UCSD-AML1 (cell line): ENCODE results near the gene LBH.

Experiments used
- DNase-seq: peaks from one replicate; lab custom pipeline; 2025; ENCODE audit not compliant: unreplicated experiment; lab: John Stamatoyannopoulos, UW

Gene LBH

DNA sequence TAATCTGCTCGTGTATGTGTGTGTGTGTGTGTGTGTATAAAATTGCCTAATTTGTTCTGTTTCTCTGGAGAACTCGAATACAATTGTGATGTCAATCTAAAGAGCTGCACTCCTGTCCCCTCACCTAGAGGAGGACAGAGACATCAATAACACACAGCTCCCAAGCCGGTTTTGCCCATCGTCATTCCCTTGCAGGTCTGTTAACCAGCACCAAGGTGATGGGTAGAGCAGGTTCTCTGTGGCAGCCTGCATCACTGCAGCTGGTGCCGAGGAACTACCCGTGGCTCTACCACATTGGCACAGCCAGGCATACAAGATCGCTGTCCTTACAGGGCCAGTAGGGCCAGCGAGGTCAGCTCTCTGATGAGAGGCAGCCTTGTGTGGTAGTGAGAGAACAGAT is 41.0 kb downstream of the LBH start:
- DNase-seq: no peak

DNA sequence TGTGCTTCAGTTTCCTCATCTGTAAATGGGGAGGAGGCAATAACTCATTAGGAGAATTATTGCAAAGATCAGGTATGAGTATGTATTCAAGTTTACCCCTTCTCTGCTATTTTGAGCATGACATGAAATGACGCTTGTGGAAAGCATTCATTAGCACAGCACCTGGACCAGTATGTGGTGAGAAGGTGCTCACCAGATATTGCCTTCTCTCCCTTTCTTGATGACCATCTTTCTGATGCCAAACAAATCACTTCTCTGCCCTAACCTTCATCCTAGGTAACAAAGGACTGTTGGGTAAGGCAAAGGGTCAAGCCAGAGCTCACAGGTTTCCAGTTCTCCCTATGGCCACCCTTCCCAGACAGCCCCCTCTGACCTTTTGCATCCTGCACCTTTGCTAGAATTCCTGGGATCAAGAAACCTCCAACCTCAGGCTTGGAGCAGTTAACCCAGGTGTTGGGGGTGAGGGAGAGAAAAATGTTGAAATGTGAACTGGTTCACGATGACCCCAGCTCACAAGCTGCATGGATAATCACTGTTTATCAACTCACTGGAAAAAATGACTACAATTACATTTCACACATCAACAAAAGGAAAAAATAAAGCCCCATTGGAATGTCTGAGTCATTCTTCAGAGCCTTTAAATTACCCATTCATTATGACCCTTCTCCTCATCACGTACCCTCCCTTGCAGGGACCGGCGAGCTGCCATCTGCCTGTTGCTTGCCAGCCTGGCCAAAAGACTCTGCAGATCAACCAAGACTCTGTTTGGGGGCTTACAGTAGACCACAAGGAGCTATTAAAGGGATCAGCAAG is 41.6 kb downstream of the LBH start:
- no peak for DNase-seq

DNA sequence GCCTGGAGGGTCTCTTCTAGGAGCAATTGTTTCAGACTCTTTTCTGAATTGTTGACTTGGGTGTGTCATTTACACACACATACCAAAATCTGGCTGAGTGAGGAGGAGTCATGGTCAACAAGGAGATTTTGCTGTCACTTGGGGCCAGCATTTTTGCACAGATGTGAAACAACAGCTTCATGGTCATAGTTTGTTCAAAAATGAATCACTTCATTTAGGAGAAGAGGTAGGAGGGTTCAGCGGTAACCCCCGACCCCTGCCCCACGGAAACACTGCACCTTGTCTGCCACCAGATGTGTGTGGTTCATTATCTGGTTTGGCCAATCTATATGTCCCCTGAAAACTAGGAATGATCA is 42.2 kb downstream of the LBH start:
- no peak for DNase-seq

- no peak for DNase-seq
Measured at GRCh38 chr2:30275256-30275655, 43.9 kb downstream of the LBH start.

DNA sequence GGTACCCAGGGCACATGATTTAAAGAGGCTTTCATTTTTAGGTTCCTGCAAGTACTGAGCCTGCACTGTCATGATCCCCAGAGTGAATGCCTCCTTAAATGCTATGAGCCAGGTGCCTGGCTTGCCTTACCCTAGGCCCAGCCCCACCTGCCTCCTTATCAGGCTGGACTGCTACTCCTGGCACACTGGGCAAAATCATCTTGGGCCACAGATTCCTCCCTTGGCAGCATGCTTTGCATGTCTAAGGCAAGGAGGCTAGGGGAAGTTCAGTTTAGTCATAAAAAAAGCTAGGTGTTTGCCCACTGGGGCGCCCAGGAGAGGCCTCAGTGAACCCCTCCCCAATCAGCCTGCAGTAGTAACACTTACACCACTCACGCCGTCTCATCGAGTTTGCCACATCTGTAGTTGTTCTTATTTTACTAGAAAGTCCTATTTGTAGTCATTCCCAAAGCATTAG is 45.1 kb downstream of the LBH start:
- no peak for DNase-seq

DNA sequence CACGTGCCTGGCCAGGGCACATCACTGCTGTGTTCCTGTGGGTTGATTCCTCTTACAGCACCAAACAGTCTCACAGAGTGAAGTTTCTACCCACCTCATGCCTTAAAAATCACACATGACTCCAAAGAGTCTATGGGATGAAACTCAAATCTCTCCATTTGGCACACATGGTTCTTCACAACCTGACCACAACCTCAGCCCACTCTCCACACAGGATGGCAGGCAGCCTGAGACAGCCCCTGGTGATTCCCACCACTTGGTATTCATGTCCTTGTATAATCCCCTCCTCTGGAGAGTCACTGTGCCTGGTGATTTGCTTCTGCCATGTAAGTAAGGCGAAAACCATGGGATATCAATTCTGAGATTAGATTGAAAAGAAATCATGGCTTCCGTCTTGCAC is 46.2 kb downstream of the LBH start:
- DNase-seq: no peak

GRCh38 chr2:30278419-30278818 is 47.1 kb downstream of the LBH start:
- DNase-seq: no peak

GRCh38 chr2:30280596-30281434 is 49.5 kb downstream of the LBH start:
- DNase-seq: no peak

- no peak for DNase-seq
Measured at GRCh38 chr2:30282081-30282480, 50.7 kb downstream of the LBH start.

- DNase-seq: no peak
Measured at GRCh38 chr2:30282721-30283120, 51.4 kb downstream of the LBH start.

DNA sequence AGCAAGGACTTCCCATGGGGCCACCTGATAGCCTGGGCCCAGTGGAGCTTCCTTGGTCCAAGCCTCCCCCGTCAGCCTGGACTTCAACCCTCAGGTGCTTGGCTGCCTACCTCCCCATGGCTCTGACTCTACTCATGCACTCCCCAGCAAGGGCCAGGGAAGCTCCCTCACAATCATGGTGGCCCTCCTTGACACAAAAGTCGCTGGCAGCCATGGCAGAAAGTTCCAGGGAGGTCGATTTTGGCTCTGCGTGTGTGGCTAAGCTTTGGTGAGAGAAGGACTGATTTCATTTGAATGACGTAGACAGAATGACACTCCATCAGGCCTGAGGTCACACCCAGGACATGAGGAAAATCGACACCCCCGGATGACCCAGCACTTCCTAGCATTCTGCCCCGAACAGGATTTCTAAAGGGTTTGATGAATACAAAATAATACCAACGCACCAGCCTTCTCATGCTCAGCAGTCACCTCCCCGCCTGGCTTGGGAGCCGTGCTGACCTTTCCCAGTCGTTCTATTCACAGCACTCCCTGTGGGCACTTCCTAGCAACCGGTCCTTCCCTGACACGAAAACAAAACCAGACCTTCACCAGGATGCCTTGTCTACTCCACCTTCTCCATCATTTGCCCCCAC is 52.7 kb downstream of the LBH start:
- no peak for DNase-seq

DNA sequence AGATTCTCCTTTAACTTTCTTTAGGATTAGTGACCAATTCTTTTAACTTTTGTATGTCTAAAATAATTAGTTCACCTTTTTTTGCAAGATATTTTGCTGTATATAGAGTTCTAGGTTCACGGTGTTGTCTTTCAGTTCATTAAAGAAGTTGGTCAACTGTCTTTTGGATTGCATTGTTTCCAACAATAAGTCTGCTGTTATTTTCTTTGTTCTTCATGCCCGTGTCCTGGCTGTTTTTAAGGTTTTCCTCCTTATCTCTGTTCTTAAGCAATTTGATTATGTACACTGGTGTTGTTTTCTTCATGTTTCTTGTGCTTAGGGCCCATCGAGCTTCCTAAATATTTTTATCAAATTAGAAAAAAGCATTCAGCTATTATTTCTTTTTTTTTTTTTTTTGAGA is 54.4 kb downstream of the LBH start:
- DNase-seq: no peak

GRCh38 chr2:30287190-30287840 is 56.0 kb downstream of the LBH start:
- no peak for DNase-seq

GRCh38 chr2:30287857-30288513 is 56.7 kb downstream of the LBH start:
- no peak for DNase-seq

DNA sequence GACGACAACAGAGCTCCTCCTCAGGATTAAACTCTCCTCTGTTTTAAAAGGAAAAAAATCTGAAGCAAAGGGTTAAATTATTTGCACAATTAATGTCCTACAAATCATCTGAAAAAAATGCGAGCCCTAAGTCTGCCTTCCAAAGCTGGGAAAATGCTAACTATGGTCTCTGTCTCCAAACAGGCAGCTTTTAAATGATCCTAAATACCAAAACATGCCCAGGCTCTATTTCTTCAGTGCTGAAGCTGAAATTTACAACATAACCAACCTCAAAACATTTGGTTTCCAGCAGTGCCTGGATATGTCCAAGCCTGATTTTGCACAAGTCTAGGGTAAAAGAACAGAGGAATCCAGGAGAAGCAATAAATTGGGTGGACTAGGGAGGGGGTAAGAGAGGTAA is 57.2 kb downstream of the LBH start:
- DNase-seq: no peak

GRCh38 chr2:30293303-30293921 is 62.1 kb downstream of the LBH start:
- DNase-seq: peak; percentile 42

GRCh38 chr2:30294133-30294532 is 62.8 kb downstream of the LBH start:
- no peak for DNase-seq

- no peak for DNase-seq
Measured at GRCh38 chr2:30296496-30296895, 65.2 kb downstream of the LBH start.

DNA sequence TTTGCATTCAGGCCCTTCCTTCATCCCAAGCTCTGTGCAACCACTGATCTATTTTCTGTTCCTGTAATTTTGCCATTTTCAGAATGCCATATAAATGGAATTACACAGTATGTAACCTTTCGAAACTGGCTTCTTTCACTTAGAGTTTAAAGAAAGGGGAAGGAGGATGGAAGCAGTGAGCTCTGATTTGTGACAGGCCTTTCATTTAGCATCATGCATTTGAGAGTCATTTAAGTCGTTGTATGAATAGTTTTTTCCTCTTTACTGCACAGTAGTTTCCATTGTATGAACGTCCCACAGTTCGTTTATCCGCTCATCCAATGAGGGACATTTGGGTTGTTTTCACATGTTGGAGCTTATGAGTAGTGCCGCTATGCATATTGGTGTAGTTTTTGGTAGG is 67.0 kb downstream of the LBH start:
- no peak for DNase-seq

- no peak for DNase-seq
Measured at GRCh38 chr2:30300122-30300455, 68.8 kb downstream of the LBH start.
